ENCODE measurements around the gene DOCK11.

The DOCK11 gene

GRCh38 chrX:118503260-118504041, 7.8 kb downstream of the DOCK11 start:
- Histone ChIP-seq H3K4me3 (ENCODE audit: low read depth in 1 of 2, low read length in 2 of 2) (no peak overlapping the region), H3K9me3 (ENCODE audit: control insufficient read depth in 1 of 2, low read length in 2 of 2) (no peaks in the 10 kb centered on the region), H3K27ac (ENCODE audit: low read length) (no peak overlapping the region)

GRCh38 chrX:118504581-118504980, 9.0 kb downstream of the DOCK11 start:
- Histone ChIP-seq H3K4me1 (ENCODE audit: control insufficient read depth in 1 of 2, insufficient read depth in 2 of 2, low read length in 2 of 2) (peaks cover 0 to 20% of the 10 kb centered on the region in 2 donors), H3K9me3 (ENCODE audit: control insufficient read depth in 1 of 2, low read length in 2 of 2) (no peaks in the 10 kb centered on the region), H3K27ac (ENCODE audit: low read length) (no peak overlapping the region), H3K4me3 (ENCODE audit: low read depth in 1 of 2, low read length in 2 of 2) (no peak overlapping the region), H3K36me3 (ENCODE audit: control insufficient read depth in 1 of 2, insufficient read depth in 2 of 2, low read length in 2 of 2) (no peaks in the 10 kb centered on the region), H3K27me3 (ENCODE audit: low read depth, low read length) (no peaks in the 10 kb centered on the region)

More at GRCh38 chrX:118503260-118504041, 7.8 kb downstream of the DOCK11 start:
- peaks cover 0 to 20% of the 10 kb centered on the region in 2 donors for H3K4me1 ChIP-seq (ENCODE audit: control insufficient read depth in 1 of 2, insufficient read depth in 2 of 2, low read length in 2 of 2)
- H3K36me3 ChIP-seq (ENCODE audit: control insufficient read depth in 1 of 2, insufficient read depth in 2 of 2, low read length in 2 of 2) = no peaks in the 10 kb centered on the region
- H3K27me3 ChIP-seq (ENCODE audit: low read depth, low read length) = no peaks in the 10 kb centered on the region

- H3K36me3 ChIP-seq (ENCODE audit: control insufficient read depth in 1 of 2, insufficient read depth in 2 of 2, low read length in 2 of 2) = no peaks in the 10 kb centered on the region
- H3K4me1 ChIP-seq (ENCODE audit: control insufficient read depth in 1 of 2, insufficient read depth in 2 of 2, low read length in 2 of 2) = peaks cover 0 to 21% of the 10 kb centered on the region in 2 donors
- H3K27ac ChIP-seq (ENCODE audit: low read length) = no peak overlapping the region
- no peaks in the 10 kb centered on the region for H3K9me3 ChIP-seq (ENCODE audit: control insufficient read depth in 1 of 2, low read length in 2 of 2)
- no peaks in the 10 kb centered on the region for H3K27me3 ChIP-seq (ENCODE audit: low read depth, low read length)
- H3K4me3 ChIP-seq (ENCODE audit: low read depth in 1 of 2, low read length in 2 of 2) = no peak overlapping the region
Measured at GRCh38 chrX:118506805-118507480, 11.3 kb downstream of the DOCK11 start.

- H3K36me3 ChIP-seq (ENCODE audit: control insufficient read depth in 1 of 2, insufficient read depth in 2 of 2, low read length in 2 of 2) = no peaks in the 10 kb centered on the region
- H3K4me1 ChIP-seq (ENCODE audit: control insufficient read depth in 1 of 2, insufficient read depth in 2 of 2, low read length in 2 of 2) = peaks cover 0 to 16% of the 10 kb centered on the region in 2 donors
- no peaks in the 10 kb centered on the region for H3K27me3 ChIP-seq (ENCODE audit: low read depth, low read length)
- no peaks in the 10 kb centered on the region for H3K9me3 ChIP-seq (ENCODE audit: control insufficient read depth in 1 of 2, low read length in 2 of 2)
- no peak overlapping the region for H3K27ac ChIP-seq (ENCODE audit: low read length)
- no peak overlapping the region for H3K4me3 ChIP-seq (ENCODE audit: low read depth in 1 of 2, low read length in 2 of 2)
Measured at GRCh38 chrX:118507766-118508165, 12.2 kb downstream of the DOCK11 start.

- Histone ChIP-seq H3K27ac (ENCODE audit: low read length) (peak overlapping the region; percentile 21), H3K27me3 (ENCODE audit: low read depth, low read length) (no peaks in the 10 kb centered on the region), H3K4me1 (ENCODE audit: control insufficient read depth in 1 of 2, insufficient read depth in 2 of 2, low read length in 2 of 2) (peaks cover 0 to 16% of the 10 kb centered on the region in 2 donors), H3K9me3 (ENCODE audit: control insufficient read depth in 1 of 2, low read length in 2 of 2) (no peaks in the 10 kb centered on the region), H3K4me3 (ENCODE audit: low read depth in 1 of 2, low read length in 2 of 2) (no peak overlapping the region), H3K36me3 (ENCODE audit: control insufficient read depth in 1 of 2, insufficient read depth in 2 of 2, low read length in 2 of 2) (no peaks in the 10 kb centered on the region)
Measured at GRCh38 chrX:118508221-118508620, 12.6 kb downstream of the DOCK11 start.

GRCh38 chrX:118508635-118509034, 13.0 kb downstream of the DOCK11 start:
- H3K36me3 ChIP-seq (ENCODE audit: control insufficient read depth in 1 of 2, insufficient read depth in 2 of 2, low read length in 2 of 2) = no peaks in the 10 kb centered on the region
- no peaks in the 10 kb centered on the region for H3K9me3 ChIP-seq (ENCODE audit: control insufficient read depth in 1 of 2, low read length in 2 of 2)
- no peaks in the 10 kb centered on the region for H3K27me3 ChIP-seq (ENCODE audit: low read depth, low read length)
- H3K27ac ChIP-seq (ENCODE audit: low read length) = peak overlapping the region; percentile 21
- no peak overlapping the region for H3K4me3 ChIP-seq (ENCODE audit: low read depth in 1 of 2, low read length in 2 of 2)
- peaks cover 0 to 15% of the 10 kb centered on the region in 2 donors for H3K4me1 ChIP-seq (ENCODE audit: control insufficient read depth in 1 of 2, insufficient read depth in 2 of 2, low read length in 2 of 2)

- H3K4me3 ChIP-seq (ENCODE audit: low read depth in 1 of 2, low read length in 2 of 2) = no peak overlapping the region
- H3K27me3 ChIP-seq (ENCODE audit: low read depth, low read length) = no peaks in the 10 kb centered on the region
- H3K27ac ChIP-seq (ENCODE audit: low read length) = no peak overlapping the region
- no peaks in the 10 kb centered on the region for H3K36me3 ChIP-seq (ENCODE audit: control insufficient read depth in 1 of 2, insufficient read depth in 2 of 2, low read length in 2 of 2)
- H3K9me3 ChIP-seq (ENCODE audit: control insufficient read depth in 1 of 2, low read length in 2 of 2) = no peaks in the 10 kb centered on the region
- H3K4me1 ChIP-seq (ENCODE audit: control insufficient read depth in 1 of 2, insufficient read depth in 2 of 2, low read length in 2 of 2) = peaks cover 0 to 13% of the 10 kb centered on the region in 2 donors
Measured at GRCh38 chrX:118510111-118510510, 14.5 kb downstream of the DOCK11 start.

- Histone ChIP-seq H3K4me1 (ENCODE audit: control insufficient read depth in 1 of 2, insufficient read depth in 2 of 2, low read length in 2 of 2) (peaks cover 0 to 10% of the 10 kb centered on the region in 2 donors), H3K9me3 (ENCODE audit: control insufficient read depth in 1 of 2, low read length in 2 of 2) (no peaks in the 10 kb centered on the region), H3K27me3 (ENCODE audit: low read depth, low read length) (no peaks in the 10 kb centered on the region), H3K27ac (ENCODE audit: low read length) (no peak overlapping the region), H3K36me3 (ENCODE audit: control insufficient read depth in 1 of 2, insufficient read depth in 2 of 2, low read length in 2 of 2) (no peaks in the 10 kb centered on the region), H3K4me3 (ENCODE audit: low read depth in 1 of 2, low read length in 2 of 2) (no peak overlapping the region)
Measured at GRCh38 chrX:118513120-118513898, 17.7 kb downstream of the DOCK11 start.

- Histone ChIP-seq H3K36me3 (ENCODE audit: control insufficient read depth in 1 of 2, insufficient read depth in 2 of 2, low read length in 2 of 2) (no peaks in the 10 kb centered on the region), H3K4me3 (ENCODE audit: low read depth in 1 of 2, low read length in 2 of 2) (no peak overlapping the region), H3K9me3 (ENCODE audit: control insufficient read depth in 1 of 2, low read length in 2 of 2) (no peaks in the 10 kb centered on the region), H3K27me3 (ENCODE audit: low read depth, low read length) (no peaks in the 10 kb centered on the region), H3K4me1 (ENCODE audit: control insufficient read depth in 1 of 2, insufficient read depth in 2 of 2, low read length in 2 of 2) (peaks cover 12 to 27% of the 10 kb centered on the region in 2 donors), H3K27ac (ENCODE audit: low read length) (no peak overlapping the region)
Measured at GRCh38 chrX:118519411-118520215, 24.0 kb downstream of the DOCK11 start.

- Histone ChIP-seq H3K27ac (ENCODE audit: low read length) (peak overlapping the region; percentile 60), H3K27me3 (ENCODE audit: low read depth, low read length) (no peaks in the 10 kb centered on the region), H3K4me1 (ENCODE audit: control insufficient read depth in 1 of 2, insufficient read depth in 2 of 2, low read length in 2 of 2) (peaks cover 12 to 27% of the 10 kb centered on the region in 2 donors), H3K4me3 (ENCODE audit: low read depth in 1 of 2, low read length in 2 of 2) (no peak overlapping the region), H3K9me3 (ENCODE audit: control insufficient read depth in 1 of 2, low read length in 2 of 2) (no peaks in the 10 kb centered on the region), H3K36me3 (ENCODE audit: control insufficient read depth in 1 of 2, insufficient read depth in 2 of 2, low read length in 2 of 2) (no peaks in the 10 kb centered on the region)
Measured at GRCh38 chrX:118520216-118521206, 24.9 kb downstream of the DOCK11 start.
